Endothelial cell of umbilical vein (primary cell): Measurements from ENCODE around the gene TRERF1. TPM values are rescaled to one million over a fixed set of nuclear protein-coding genes. Genes with fewer than 3 reads are reported as not detected.

ENCODE experiments used
- BruUV-seq: library from RNA; stranded (reverse); fragments of 400-500 nt; replicated peaks from 2 replicates; lab custom pipeline; 2021; lab: Mats Ljungman, UMichigan
- CTCF ChIA-PET: fragments of 300-600, 350-600 bp; sonication (Branson Sonifier 250); formaldehyde crosslinking; loops from one replicate; lab custom pipeline; 2021; ENCODE audit warnings: antibody characterized with exemption, inconsistent platforms; lab: Charles Lee
- POLR2A ChIA-PET: fragments of 300-600, 350-600 bp; sonication (Branson Sonifier 250); formaldehyde crosslinking; loops from one replicate; lab custom pipeline; 2021; ENCODE audit warnings: antibody characterized with exemption, inconsistent platforms; lab: Charles Lee
- DNase-seq: peaks from one replicate; pipeline ENCODE4 v3.0.0-alpha.2; 2011; ENCODE audit warnings: low read depth, low spot score
- FAIRE-seq: peaks from 2 replicates; lab custom pipeline; 2011; peaks lifted over from hg19 to GRCh38; lab: Jason Lieb, UNC
- H2AFZ ChIP-seq: 2 replicates; pipeline ENCODE4 v1.6.0; 2012; ENCODE audit warnings: low read depth, low read length, control low read depth, inconsistent platforms
- H3K27ac ChIP-seq: 2 replicates; pipeline ENCODE4 v1.5.1; 2011; ENCODE audit warnings: low read depth, mild to moderate bottlenecking, control low read depth, low read length, moderate library complexity; ENCODE audit not compliant: insufficient read depth
- H3K27me3 ChIP-seq, 2 experiments: 2 replicates each; pipeline versions ENCODE4 v1.6.0 to v1.6.1; 2011; ENCODE audit warnings: low read length in 2 of 2, mixed read lengths in 1 of 2; ENCODE audit not compliant: control insufficient read depth in 2 of 2, insufficient read depth in 2 of 2
- H3K36me3 ChIP-seq, 2 experiments: 2 replicates in 1 of 2; 3 replicates in 1 of 2; pipeline ENCODE4 v1.5.1; 2011; ENCODE audit warnings: low read length in 2 of 2, mild to moderate bottlenecking in 1 of 2, moderate library complexity in 1 of 2; ENCODE audit not compliant: control insufficient read depth in 2 of 2, insufficient read depth in 2 of 2; ENCODE audit errors: extremely low read depth in 1 of 2
- H3K4me1 ChIP-seq: 3 replicates; pipeline ENCODE4 v1.5.1; 2011; ENCODE audit warnings: mild to moderate bottlenecking, low read length; ENCODE audit not compliant: control insufficient read depth, insufficient read depth; ENCODE audit errors: extremely low read depth
- H3K4me2 ChIP-seq: 2 replicates; pipeline ENCODE4 v1.6.1; 2011; ENCODE audit warnings: low read length, control low read depth, mixed read lengths; ENCODE audit not compliant: insufficient read depth
- H3K4me3 ChIP-seq, 3 experiments: fragments of 200-600 bp in 1 of 3; sonication (generic), shearing (Covaris generic) in 1 of 3; replicated peaks in 1 of 3; 2 replicates each; pipeline ENCODE4 v1.5.1; 2011 to 2016; ENCODE audit warnings: control low read depth in 3 of 3, low read length in 3 of 3, mild to moderate bottlenecking in 2 of 3, inconsistent platforms in 1 of 3, low read depth in 1 of 3, moderate library complexity in 1 of 3; ENCODE audit not compliant: insufficient read depth in 1 of 3
- H3K79me2 ChIP-seq: 2 replicates; pipeline ENCODE4 v1.6.0; 2012; ENCODE audit warnings: low read length, inconsistent platforms; ENCODE audit not compliant: control insufficient read depth, insufficient read depth
- H3K9ac ChIP-seq: replicated peaks from 2 replicates; pipeline ENCODE3; 2011; ENCODE audit warnings: low read length, control low read depth; ENCODE audit not compliant: insufficient read depth; ENCODE audit errors: extremely low read depth
- H3K9me1 ChIP-seq: replicated peaks from 3 replicates; pipeline ENCODE4 v1.6.0; 2011; ENCODE audit warnings: mild to moderate bottlenecking, low read length; ENCODE audit not compliant: control insufficient read depth, insufficient read depth; ENCODE audit errors: extremely low read depth
- H3K9me3 ChIP-seq: replicated peaks from 2 replicates; pipeline ENCODE4 v1.5.1; 2012; ENCODE audit warnings: low read length, inconsistent platforms; ENCODE audit not compliant: control insufficient read depth, insufficient read depth
- H4K20me1 ChIP-seq: replicated peaks from 2 replicates; pipeline ENCODE3; 2011; ENCODE audit warnings: mild to moderate bottlenecking, low read length; ENCODE audit not compliant: control insufficient read depth, insufficient read depth; ENCODE audit errors: extremely low read depth
- EZH2 ChIP-seq: IDR thresholded peaks from 2 replicates; pipeline ENCODE4 v1.6.1; 2012; ENCODE audit warnings: borderline replicate concordance, low read depth, mild to moderate bottlenecking, moderate library complexity, low read length, inconsistent platforms; ENCODE audit not compliant: severe bottlenecking
- FOS ChIP-seq: IDR thresholded peaks from 2 replicates; pipeline ENCODE4 v1.6.1; 2011; ENCODE audit warnings: mild to moderate bottlenecking, low read length, moderate library complexity, borderline replicate concordance; ENCODE audit not compliant: insufficient read depth
- GATA2 ChIP-seq: IDR thresholded peaks from 2 replicates; pipeline ENCODE4 v1.7.0; 2011; ENCODE audit warnings: low read depth, mild to moderate bottlenecking, moderate library complexity, mixed read lengths, low read length; ENCODE audit not compliant: insufficient read length, insufficient read depth
- JUN ChIP-seq: IDR thresholded peaks from 2 replicates; pipeline ENCODE4 v1.6.1; 2011; ENCODE audit warnings: borderline replicate concordance, low read depth; ENCODE audit not compliant: insufficient read length, insufficient read depth
- MAX ChIP-seq: IDR thresholded peaks from 2 replicates; pipeline ENCODE4 v1.6.1; 2011; ENCODE audit not compliant: insufficient read depth, insufficient read length
- MYC ChIP-seq: IDR thresholded peaks from one replicate; pipeline ENCODE4 v1.6.1; 2011; ENCODE audit warnings: mild to moderate bottlenecking, low read depth, low read length
- POLR2A ChIP-seq: IDR thresholded peaks from 2 replicates; pipeline ENCODE4 v1.6.1; 2012; ENCODE audit warnings: low read depth, mild to moderate bottlenecking, control low read depth, low read length
- POLR2AphosphoS5 ChIP-seq: IDR thresholded peaks from 2 replicates; pipeline ENCODE4 v1.6.1; 2012; ENCODE audit warnings: low read depth, mild to moderate bottlenecking, control low read depth, low read length, moderate library complexity; ENCODE audit not compliant: insufficient read depth
- dilution Hi-C: fragments of 300-500 bp; cut with MboI; formaldehyde crosslinking; loops from one replicate; pipeline ENCODE4 v1.15.0; 2019; ENCODE audit warnings: low sequenced_read_pairs; ENCODE audit not compliant: extremely low pct_ligation_motif_present
- intact Hi-C: fragments of 100-400 bp; cut with micrococcal nuclease; formaldehyde crosslinking; loops from one replicate; pipeline ENCODE4 v1.10.0; 2022
- polyA plus RNA-seq, 4 experiments: library from polyadenylated mRNA; depleted of rRNA in 3 of 4; stranded (reverse) in 3 of 4; unstranded in 1 of 4; fragments of >200 nt; gene quantifications; 2 replicates each; pipeline versions ENCODE4 v1.2.1 to v1.2.3, GENCODE V29; 2011 to 2012; ENCODE audit warnings: missing spikeins in 1 of 4
- total RNA-seq: library from RNA; stranded (reverse); gene quantifications from 2 replicates; pipeline ENCODE4 v1.2.3, GENCODE V29; 2021
- TF ChIP-seq, protein P1 (sequence below), 2 donors: IDR thresholded peaks; 1 replicate in 1 of 2; 2 replicates in 1 of 2; pipeline ENCODE4 v1.5.1; 2011; ENCODE audit warnings: low read length in 2 of 2, mild to moderate bottlenecking in 2 of 2, moderate library complexity in 2 of 2, control low read depth in 1 of 2, inconsistent platforms in 1 of 2, low read depth in 1 of 2; ENCODE audit not compliant: insufficient read depth in 1 of 2; ENCODE audit errors: extremely low read depth in 1 of 2

The TRERF1 gene
- total and polyA plus RNA-seq, 2 donors (not counting 3 experiments of a cell fraction or from before 2014, with no cell fraction given) = 0.73 to 5.5 TPM

- Histone ChIP-seq H3K9me3 (no peaks in the 10 kb centered on the region), H2AFZ (no peak overlapping the region), H3K4me1 (no peaks in the 10 kb centered on the region), H3K36me3 (no peaks in the 10 kb centered on the region), H3K9me1 (no peaks in the 10 kb centered on the region), H3K4me3 (no peak overlapping the region), H3K9ac (no peak overlapping the region), H4K20me1 (no peaks in the 10 kb centered on the region), H3K27me3 (no peaks in the 10 kb centered on the region), H3K79me2 (no peaks in the 10 kb centered on the region), H3K27ac (no peak overlapping the region), H3K4me2 (no peak overlapping the region)
- no peak for TF ChIP-seq FOS
- no peak for TF ChIP-seq JUN
- TF ChIP-seq MAX = no peak
- TF ChIP-seq EZH2 = no peak
- TF ChIP-seq, protein P1, sequence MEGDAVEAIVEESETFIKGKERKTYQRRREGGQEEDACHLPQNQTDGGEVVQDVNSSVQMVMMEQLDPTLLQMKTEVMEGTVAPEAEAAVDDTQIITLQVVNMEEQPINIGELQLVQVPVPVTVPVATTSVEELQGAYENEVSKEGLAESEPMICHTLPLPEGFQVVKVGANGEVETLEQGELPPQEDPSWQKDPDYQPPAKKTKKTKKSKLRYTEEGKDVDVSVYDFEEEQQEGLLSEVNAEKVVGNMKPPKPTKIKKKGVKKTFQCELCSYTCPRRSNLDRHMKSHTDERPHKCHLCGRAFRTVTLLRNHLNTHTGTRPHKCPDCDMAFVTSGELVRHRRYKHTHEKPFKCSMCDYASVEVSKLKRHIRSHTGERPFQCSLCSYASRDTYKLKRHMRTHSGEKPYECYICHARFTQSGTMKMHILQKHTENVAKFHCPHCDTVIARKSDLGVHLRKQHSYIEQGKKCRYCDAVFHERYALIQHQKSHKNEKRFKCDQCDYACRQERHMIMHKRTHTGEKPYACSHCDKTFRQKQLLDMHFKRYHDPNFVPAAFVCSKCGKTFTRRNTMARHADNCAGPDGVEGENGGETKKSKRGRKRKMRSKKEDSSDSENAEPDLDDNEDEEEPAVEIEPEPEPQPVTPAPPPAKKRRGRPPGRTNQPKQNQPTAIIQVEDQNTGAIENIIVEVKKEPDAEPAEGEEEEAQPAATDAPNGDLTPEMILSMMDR (IDR thresholded peaks at IDR 0.05; ENCODE audit: extremely low read depth in 1 of 2, insufficient read depth in 1 of 2, low read depth in 1 of 2, low read length in 2 of 2) = no peak
- TF ChIP-seq POLR2AphosphoS5 = no peak
- no peak for TF ChIP-seq POLR2A
- TF ChIP-seq MYC = no peak
- no peak for TF ChIP-seq GATA2
- FAIRE-seq = no peak
- DNase-seq = no peak
- no TSS peak for BruUV-seq
- ChIA-PET CTCF (interaction anchor here (0.5 to 1.1 kb wide), 2 partner anchors 100 to 136 kb away, joined by 3 read pairs; no protein-coding TSS in a partner anchor), POLR2A (no interaction called here)
- dilution Hi-C loops (no loop called here), intact Hi-C loops (no loop called here)
Observed at GRCh38 chr6:42411406-42411805, 40.3 kb downstream of the TRERF1 start.
